22Rv1 (cell line): Measurements from ENCODE around the gene NME1.
"Not testable (repeated sequence)": the region's sequence is repeated elsewhere in the genome, so short reads cannot be mapped to it uniquely, and the experiment has no call there.

ENCODE experiments used
- H3K27ac ChIP-seq: fragments of 450-650 bp; 2 replicates; pipeline ENCODE4 v1.5.1; 2017
- ZFX ChIP-seq: fragments of 450-650 bp; IDR thresholded peaks from 2 replicates; pipeline ENCODE4 v1.6.1; 2017; ENCODE audit warnings: antibody characterized with exemption, borderline replicate concordance
- TF ChIP-seq, protein P1 (sequence below): fragments of 450-650 bp; IDR thresholded peaks from 2 replicates; pipeline ENCODE4 v1.5.1; 2017; ENCODE audit warnings: mild to moderate bottlenecking

The NME1 gene

GRCh38 chr17:51166198-51166986 lies 13.0 kb downstream of the NME1 start, which contains the start of gene NME2:
NME2 (plus strand) TSS chr17:51166411; CDS start chr17:51166831, 420 bp downstream.
- H3K27ac ChIP-seq: peak within 1 kb of the TSS; percentile 90
- TF ChIP-seq, protein P1, sequence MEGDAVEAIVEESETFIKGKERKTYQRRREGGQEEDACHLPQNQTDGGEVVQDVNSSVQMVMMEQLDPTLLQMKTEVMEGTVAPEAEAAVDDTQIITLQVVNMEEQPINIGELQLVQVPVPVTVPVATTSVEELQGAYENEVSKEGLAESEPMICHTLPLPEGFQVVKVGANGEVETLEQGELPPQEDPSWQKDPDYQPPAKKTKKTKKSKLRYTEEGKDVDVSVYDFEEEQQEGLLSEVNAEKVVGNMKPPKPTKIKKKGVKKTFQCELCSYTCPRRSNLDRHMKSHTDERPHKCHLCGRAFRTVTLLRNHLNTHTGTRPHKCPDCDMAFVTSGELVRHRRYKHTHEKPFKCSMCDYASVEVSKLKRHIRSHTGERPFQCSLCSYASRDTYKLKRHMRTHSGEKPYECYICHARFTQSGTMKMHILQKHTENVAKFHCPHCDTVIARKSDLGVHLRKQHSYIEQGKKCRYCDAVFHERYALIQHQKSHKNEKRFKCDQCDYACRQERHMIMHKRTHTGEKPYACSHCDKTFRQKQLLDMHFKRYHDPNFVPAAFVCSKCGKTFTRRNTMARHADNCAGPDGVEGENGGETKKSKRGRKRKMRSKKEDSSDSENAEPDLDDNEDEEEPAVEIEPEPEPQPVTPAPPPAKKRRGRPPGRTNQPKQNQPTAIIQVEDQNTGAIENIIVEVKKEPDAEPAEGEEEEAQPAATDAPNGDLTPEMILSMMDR: no peak
- no peak for TF ChIP-seq ZFX

DNA sequence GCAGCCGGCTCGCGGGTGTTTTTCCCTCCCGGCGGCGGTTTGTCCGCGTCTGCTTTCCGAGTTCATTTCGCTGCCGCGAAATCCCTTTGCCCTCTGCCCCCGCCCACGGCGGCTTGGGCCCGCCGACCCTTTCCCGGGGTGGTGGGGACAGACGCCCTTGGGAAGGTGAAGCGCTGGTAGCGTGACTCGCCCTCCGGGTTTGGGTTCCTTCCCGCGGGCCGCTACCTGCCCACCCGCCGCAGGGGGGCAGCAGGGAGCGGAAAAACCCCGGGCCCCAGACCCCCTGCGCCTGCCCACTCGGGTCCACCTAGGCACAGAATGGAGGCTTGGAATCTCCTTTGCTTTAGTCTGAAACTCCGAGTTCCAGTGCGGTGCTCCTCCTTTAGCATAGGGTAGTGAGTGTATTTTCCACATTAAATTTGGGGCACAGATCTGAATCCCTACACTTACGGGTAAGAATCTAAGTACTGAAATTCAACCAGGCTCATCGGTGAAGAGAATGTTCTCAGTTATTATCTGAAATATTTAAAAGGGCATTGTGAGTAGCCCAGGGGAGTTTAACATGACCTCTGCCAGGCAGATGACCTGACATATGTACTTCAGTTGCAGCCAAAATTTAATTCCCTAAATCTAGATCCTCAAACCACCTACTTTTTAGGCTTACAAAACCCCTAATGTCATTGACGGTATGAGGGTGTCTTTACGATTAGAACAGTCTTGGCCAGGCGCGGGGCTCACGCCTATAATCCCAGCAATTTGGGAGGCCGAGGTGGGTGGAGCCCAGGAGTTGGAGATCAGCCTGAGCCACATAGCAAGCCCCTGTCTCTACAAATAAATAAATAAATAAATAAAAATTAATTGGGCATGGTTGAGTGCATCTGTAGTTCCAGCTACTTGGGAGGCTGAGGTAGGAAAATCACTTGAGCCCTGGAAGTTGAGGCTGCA lies 13.9 kb downstream of the NME1 start:
- TF ChIP-seq, protein P1: peak; percentile 93
- TF ChIP-seq ZFX: no peak
- peak overlapping the region; percentile 90 for H3K27ac ChIP-seq

GRCh38 chr17:51169340-51169739 lies 16.0 kb downstream of the NME1 start:
- TF ChIP-seq, protein P1: no peak
- TF ChIP-seq ZFX: no peak

DNA sequence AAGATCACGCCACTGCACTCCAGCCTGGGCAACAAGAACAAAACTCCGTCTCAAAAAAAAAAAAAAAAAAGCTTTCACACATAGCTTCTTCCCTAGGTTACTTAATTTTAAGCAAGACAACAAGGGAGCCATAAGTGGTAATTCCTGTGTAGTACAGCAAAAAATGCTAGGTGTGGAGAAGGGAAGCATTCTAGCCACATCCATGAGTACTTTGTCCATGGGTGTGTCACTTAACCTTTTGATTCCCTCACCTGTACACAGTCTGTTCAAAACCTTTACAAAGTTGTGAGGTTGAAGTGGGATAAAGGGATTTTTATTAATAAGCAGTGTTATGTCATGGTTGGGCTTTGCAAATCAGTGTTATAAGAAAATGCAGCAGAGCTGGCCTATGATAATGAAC lies 17.4 kb downstream of the NME1 start:
- TF ChIP-seq, protein P1: no peak
- TF ChIP-seq ZFX: no peak
- H3K27ac ChIP-seq: no peak overlapping the region

More at GRCh38 chr17:51169340-51169739, 16.0 kb downstream of the NME1 start:
- no peak overlapping the region for H3K27ac ChIP-seq

GRCh38 chr17:51172030-51172429 lies 18.7 kb downstream of the NME1 start:
- not testable (repeated sequence) for H3K27ac ChIP-seq

DNA sequence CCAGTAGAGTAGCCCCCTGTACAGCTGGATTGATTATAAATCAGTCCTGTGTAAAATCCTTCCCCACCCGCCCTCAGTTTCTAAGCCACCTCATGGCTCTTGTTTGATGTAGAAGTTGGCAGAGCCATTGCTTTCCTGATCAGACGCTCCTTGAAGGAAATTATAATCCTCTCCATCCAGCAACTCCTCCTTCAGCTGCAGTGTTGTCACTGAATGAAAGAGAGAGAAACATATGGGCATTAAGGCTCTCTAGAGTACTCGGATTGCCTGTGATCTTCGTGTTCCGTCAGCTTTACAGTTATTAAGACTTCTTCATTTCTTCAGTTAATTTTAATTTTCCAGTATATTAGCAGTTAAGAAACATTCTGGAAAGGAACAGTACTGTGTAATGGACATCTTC lies 27.1 kb downstream of the NME1 start:
- no peak overlapping the region for H3K27ac ChIP-seq
- TF ChIP-seq, protein P1: no peak
- no peak for TF ChIP-seq ZFX

DNA sequence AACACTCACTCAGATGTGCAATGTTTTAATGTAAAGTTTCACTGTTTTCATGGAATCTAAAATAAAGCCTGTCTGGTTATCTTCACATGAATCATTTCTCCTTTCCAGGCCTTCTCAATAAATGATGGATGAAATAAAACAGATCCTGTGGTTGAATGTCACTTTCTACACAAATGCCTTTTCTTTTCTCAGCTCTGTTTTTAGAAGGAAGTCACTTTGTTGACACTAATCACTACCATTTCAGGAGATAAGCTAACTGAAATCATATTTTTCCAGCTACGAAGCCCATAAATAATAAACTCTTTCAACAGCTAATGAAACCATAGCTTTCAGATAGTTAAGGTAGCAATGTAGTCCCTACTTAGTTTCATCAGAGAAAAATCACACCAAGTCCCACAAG lies 30.8 kb downstream of the NME1 start:
- TF ChIP-seq, protein P1: no peak
- no peak for TF ChIP-seq ZFX
- H3K27ac ChIP-seq: no peak overlapping the region
